HG02870 (cell line): Measurements from ENCODE around the gene WIPF3.

Experiments
- ATAC-seq: cut with Tn5 transposase; IDR thresholded peaks from one replicate; pipeline ENCODE4 v1.9.1; 2021; ENCODE audit warnings: mild to moderate bottlenecking, moderate library complexity; ENCODE audit not compliant: unreplicated experiment

Gene WIPF3

DNA sequence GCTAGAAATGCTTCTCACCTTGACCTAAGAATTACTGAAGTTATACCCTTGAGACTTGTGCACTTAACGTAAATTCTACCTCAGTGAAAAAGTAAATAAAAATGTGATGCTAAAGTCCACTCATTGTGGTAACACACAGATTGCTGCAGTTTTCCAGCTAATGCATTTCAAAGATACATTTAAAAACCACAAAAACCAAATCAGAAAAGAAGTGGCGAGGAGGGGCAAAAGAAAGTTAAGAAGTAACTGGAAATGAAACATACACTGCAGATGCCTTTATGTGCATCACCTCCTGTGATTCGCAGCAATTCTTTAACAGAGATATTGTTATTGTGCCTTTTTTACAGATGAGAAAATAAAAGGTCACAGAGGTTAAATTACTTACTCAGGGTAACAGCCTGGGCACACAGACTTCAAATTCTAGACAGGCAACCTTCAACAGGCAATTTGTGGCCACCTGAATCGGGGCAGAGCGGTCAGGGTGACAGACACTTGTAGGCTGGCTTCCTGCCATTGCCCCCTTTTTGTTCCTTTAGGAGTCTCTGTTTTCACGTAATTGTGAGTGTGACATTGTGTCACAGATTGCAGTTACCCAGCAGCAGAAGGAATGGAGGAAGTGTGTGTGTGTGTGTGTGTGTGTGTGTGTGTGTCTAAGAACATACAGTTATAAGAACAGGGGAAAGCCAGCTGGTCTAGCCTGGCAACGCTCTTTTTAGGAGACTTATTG, 1.9 kb downstream of the WIPF3 start:
- ATAC-seq, result no peak

DNA sequence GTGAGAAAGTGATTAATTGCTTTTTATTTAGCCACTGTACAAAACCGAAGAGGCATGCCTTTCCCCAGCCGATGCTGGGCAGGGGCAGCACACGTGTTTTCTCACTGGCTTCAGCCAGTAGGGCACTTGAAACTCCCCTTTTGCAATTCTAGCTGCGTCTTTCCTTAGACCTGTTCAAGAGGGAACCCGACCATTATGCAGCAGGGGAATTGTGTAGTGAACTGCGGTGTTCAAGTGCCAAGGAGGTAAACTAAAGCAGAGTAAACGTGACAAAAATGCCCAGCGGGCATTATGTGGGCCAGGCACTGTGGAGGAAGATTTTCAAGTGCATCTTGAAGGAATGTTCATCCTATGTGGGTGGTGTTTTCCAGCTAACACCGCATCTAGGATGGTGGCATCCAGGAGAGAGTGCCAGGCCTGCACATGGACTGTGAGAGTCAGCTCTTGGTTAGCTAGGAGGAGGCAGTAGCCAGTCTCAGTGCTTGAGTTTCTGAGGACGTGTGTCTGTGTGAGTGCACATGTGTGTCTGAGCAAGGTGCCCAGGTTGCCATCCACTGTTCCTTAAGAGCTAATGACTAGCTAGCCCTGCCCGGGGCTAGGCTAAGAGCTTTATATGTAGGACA, 3.3 kb downstream of the WIPF3 start:
- ATAC-seq, result no peak

DNA sequence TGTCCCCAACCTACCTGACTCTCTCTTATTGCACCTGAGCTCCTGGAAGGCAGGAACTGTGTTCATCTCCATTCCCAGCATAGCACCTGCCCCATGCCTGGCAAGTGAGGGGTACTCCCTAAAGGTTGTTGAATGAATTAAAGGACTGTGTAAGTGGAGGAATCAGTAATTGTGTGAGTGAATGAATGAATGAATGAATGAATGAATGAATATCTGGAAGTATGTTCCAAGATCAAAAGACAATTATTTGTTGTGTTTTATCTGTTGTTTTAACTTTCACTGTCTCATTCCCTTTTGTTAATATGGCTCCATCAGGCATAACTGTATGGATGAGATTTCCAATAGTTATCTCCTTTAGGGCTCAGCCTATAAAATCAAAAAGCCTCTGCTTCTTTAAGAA, 4.0 kb downstream of the WIPF3 start:
- ATAC-seq, result no peak

DNA sequence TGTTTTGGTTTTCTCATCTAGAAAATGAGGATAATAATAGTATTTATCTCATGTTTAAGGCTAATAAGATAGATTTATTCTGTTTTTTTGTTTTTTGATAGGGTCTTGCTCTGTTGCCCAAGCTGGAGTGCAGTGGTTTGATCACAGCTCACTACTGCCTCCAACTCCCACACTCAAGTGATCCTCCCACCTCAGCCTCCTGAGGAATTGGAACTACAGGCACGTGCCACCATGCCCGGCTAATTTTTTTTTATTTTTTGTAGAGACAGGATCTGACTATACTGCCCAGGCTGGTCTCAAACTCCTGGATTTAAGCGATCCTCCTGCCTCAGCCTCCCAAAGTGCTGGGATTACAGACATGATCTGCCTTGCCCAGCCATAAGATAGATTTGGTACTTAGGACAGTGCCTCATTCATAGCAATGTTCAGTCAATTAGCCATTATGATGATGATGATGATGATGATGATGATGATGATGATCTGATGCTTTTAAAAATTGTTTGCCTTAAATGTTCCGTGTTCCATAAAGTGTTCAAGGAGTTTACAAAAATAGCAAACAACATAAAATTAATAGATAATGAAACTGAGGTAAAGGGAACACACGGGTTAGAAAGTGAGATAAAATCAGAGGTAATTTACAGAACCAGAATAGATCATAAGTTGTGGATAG, 4.6 kb downstream of the WIPF3 start:
- no peak for ATAC-seq

DNA sequence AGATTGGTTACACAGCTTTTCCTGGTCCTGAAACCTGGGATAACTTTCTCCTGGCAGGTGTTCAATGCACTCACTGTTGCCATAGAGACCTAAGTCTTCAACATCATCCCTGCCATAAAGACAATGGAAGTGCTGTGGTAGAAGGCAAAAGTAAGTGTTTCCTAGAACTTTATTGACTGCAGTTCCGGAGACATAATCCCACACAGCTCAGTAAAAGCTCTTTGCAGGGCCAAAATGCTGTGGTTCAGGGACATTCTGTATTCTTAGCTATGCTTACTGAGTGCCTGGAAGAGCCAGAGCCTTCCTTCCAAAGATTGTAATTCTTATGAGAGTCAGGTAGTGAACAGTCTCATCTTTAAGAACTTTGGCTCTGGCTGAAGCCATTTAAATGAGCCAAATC, 5.3 kb downstream of the WIPF3 start:
- no peak for ATAC-seq

DNA sequence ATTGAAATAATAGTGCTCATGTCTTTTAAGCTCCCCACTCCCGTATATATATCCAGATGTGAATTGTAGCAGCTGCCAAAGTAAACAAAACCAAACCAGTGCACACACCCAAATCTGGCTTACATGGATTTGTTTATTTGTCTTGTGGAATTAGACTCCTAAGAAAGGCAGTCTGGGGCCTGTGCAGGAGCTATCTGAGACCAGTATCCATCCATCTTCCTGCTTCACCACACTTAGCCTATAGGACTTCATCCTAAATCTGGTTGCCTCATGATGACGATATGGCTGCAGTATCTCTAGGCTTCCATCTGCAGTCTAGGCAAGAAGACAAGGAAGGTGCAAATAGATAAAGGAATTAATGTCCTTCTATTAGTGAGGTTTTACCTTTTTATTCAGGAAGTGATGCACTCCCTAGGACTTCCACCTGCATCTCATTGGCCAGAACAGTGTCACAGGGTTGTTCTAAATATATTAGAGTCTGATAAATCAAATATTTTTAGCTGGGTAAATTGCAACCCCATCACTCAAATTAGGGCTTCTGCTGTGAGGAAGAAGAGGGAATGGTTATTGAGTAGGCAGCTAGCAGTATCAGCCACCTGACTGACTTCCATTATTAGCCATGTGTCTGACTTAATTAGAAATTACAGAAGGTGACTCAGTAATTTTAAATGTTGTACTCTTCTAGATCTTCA, 6.0 kb downstream of the WIPF3 start:
- no peak for ATAC-seq

DNA sequence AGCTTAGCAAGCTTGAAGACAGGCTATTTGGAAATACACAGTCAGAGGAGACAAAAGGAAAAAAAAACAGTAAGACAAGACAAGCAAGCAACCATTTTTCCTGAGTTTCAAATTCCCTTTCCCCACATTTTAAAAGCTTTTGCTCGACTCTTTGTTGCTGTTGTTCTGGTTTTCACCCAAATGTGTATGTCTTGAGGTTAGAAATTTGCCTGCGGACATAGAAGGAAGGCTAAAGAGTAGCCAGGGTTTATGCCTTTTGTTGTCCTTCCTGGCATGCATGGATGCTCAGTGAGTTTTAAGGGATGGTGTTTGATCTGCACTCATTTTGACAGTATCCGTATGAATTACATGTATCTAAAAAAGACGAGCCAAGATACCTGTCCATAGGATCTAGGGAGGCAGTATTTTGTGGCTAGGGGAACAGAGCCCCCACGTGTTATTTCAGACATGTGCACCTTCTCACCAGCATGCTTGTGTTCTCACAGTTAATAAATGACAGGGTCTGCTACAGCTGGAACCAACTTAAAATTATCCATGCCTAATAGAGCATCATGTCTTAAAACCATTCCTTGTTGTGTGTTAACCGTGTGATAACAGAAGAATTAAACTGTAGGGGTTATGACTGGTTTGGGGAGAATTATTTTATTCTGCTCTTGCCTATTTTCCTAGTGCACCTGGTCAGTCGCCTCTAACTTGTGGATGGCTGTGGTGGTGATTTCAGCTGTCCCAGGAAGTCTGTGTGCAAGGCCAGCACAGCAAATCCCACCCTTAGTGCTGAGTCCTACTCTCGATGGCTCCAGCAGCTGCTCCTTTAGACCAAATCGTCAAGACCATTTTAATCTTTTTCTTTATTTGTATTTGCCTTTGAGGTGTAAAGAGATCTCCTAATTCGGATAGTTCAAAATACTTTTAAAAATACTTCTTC, 9.1 kb downstream of the WIPF3 start:
- ATAC-seq, result no peak

DNA sequence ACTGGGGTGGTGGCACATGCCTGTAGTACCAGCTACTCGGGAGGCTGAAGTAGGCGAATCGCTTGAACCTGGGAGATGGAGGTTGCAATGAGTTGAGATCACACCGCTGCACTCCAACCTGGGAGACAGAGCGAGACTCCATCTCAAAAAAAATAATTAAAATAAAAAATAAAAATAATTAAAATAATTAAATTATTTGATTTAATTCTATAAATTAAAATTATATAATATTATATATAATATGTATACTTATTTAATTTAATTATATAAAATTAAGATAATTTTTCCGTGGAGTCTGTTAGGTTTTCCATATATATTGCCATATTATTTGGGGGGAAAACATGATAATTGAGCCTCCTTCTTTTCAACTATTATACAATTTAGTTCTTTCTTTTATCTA, 12.0 kb downstream of the WIPF3 start:
- ATAC-seq, result no peak

DNA sequence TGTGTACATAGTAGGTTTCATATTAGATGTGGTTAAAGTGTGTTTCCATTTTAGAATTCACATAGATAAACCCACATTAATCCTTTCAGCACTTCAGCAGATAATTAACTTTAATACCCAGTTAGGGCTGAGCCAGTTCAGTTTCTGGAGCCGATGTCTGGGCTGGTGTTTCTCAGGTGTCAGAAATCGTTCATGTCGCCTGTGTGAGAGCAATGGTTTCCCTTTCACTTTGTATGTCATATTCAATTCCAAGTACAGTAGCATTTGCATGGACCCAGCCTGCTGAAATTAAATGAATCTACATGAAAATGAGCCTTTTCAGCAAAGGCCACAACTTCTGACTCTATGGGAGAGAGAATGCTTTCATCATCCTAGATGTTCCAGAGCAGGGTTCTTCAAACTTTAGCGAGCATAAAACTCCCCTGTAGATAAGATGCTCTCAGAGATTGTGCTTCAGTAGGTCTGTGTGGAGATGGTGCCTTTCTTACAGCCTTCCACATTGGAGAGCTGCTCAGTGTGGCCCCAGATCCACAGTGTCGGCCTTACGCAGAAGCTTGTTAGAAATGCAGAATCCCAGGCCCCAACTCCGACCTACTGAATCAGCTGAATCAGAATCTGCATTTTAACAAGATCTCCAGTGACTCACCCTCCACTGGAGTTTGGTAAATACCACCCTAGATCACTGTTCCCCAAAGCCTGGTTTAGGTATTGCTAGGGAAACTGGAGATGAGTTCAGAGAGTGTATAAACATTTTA, 19.6 kb downstream of the WIPF3 start:
- ATAC-seq, result peak; percentile 83

DNA sequence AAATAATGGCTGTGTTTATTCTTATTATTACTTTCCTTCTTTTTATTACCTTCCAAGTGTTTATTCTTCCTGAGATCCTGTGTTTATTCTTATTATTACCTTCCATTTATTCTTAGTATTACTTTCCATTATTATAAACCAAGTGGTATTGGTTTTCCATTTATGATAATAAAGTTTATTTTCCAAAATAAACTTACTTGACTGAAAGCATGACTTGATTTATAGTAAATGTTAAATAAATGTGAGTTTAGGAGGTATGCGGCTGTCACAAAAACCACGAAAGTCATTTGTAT, 20.2 kb downstream of the WIPF3 start:
- no peak for ATAC-seq

DNA sequence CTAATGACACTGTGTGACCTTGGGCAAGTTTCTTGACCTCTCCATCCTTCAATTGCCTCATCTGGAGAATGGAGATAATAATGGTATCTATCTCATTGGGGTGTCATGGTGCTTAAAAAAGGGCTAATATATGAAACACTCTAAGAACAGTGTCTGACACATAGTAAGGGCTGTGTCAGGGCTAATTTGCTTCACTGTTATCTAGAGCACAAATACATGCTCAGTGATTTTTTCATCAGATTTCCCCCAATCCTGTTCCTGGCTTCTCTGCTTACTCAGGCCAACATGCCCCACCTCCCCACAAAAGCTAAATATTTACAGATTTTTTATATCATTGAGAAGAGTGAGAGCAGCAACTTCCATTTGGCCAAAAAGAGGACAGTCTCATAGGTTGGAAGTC, 20.6 kb downstream of the WIPF3 start:
- no peak for ATAC-seq

DNA sequence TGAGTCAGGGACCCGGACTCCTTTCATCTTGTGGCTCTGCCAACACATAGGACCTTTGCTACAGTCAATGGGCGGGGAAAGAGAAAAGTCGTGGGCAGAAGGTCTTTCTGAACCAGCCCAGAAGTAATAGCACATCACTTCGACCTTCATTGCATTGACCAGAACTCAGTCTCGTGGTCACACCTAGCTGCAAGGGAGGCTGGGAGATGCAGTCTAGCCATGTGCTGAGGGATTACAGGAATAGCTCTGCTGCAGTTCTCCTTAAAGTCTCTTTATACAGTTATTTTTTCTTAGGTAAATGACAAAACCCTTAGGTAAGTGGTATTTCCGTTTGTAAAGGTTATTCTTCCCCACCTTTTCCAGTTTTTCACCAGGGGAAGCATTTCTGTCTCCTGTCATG, 25.4 kb downstream of the WIPF3 start:
- no peak for ATAC-seq

DNA sequence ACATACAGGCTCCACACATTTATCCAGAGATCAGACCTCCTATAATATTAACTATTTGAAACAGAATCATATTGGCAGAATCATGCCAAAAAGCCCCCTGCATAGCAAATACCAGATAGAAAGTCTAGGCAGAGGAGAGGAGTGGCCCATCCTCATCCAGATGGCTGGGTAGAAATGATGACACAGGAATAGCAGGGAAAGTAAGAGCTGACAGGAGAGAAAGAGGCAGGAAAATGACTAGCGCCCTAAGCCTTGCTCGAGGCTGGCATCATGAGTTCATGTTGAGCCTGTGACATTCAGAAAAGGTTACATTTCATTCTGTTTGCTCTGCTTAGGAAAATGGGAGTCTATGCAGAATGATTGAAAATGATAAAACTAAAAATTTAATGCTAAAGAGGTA, 27.6 kb downstream of the WIPF3 start:
- no peak for ATAC-seq

DNA sequence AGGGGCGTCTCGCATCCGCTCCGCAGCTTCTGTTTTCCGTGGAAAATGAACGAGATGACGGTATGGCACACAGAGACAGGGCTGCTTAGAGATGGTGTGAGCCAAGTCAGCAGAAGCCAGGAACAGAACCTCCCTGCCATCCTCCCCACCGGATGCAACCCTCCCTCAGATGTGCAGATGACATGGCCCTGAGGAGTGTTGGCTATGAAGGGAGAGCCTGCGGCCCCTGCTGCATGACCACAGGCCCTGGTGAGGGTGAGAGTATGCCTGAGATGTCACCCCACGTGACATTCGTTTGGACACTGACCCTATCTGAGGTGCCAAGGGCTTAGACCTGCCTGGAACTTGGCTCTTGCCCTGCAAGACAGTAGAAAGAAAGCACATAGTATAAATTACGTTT, 29.4 kb downstream of the WIPF3 start:
- no peak for ATAC-seq

DNA sequence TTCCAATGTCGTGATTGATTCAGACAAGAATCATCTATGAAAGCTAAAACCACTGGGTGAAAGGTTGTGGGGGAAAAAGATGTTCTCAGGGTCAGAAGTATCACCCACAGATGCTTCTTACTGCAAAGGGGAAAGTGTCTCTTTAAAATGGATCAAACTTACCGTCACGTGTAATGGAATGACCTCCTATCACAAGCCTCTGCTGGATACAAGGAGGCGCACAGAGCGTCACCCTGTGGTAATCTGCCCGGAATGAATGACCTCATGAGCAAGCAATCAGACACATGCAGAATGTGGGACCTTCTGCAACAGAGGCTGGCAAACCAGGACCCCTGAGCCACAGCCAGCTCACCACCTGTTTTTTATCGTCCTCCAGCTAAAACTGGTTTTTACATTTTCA, 33.0 kb downstream of the WIPF3 start:
- ATAC-seq, result no peak

DNA sequence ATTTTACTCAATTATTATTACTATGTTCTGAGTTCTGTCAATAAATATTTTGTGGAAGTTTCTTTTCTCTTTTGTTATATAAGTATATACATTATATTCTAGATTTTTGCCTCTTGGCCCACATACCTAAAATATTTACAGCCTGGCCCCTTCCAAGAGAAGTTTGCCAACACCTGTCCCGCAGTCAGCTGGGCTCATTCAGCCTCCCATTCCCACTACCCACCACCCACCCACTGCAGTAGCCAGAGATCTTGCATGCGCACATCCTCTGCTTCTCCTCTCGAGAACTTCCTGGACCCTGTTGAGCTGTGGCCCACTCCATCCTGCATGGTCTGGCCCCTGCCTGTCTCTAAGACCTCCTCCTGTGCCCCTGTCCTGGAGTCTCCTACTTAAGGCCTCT, 33.6 kb downstream of the WIPF3 start:
- ATAC-seq, result no peak

DNA sequence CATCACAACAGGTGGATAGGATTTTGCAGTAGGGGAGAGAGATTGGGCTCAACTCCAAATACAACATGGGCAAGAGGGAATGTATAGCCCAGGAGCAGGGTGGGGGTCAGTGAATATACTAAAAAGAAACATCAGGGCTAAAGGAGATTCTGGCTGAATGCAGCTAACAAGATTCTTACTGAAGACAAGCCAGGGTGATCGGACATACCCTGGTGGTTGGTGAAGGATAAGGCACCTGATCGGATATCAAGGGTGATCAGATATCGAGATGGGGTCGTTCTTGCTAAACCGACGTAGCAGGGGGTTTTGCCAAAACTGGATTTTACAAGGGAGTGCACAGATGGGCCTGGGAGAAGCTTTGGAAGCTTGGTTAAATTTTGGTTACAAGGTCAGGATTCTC, 34.4 kb downstream of the WIPF3 start:
- ATAC-seq, result no peak

DNA sequence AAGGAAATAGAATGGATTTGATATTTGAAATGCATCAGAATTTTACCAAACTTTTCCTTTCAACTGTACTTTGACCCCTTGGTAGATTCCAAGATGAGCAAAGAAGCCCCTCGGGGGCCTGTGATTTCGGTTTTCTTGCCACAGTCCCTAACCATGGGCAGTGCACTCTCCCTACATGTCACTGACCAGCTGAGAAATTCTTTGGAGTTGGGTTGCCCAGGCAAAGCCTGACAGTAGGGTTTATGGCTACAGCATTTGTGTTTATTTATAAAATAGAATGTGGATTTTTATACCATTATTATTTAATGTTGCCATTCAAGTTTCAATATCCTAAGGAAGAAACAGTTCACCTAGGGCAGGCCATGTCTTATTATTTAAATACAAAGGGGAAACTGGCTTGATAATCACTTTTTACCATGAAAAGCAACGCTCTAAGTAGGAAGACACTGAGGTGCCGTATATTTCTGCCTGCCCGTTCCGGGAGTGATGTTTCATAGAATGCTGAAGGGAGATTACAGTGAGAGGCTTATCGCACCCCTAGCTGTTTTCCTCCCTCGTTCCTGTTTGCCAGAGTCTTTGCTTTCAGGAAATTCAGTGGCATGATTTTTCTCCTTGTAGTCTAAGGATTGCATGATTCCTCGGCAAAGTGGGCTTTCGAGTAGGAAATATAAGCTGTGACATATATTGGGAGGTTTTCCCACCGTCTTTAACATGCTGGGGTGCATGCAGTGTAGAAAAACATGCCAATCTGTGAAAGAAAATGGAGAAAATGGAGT, 35.8 kb downstream of the WIPF3 start:
- no peak for ATAC-seq

DNA sequence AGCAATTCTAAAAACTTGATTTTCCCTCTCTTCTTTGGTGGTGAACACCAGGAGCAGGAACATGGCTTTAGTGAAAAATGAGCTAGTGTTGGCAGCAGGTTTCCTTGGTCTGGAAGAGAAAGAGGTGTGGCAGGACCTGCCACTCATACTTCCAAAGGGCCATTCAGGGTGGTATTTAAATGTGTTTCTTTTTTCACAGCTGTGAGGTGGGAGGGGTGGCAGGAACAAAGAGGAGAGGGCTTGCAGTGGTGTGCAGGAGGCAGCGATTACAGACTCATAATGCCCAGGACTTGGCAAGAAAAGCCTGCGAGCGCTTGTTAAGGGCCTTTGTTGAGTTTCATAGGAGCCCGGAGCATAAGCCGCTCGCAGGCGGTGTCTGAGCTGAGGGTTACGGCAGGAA, 36.8 kb downstream of the WIPF3 start:
- ATAC-seq, result no peak

DNA sequence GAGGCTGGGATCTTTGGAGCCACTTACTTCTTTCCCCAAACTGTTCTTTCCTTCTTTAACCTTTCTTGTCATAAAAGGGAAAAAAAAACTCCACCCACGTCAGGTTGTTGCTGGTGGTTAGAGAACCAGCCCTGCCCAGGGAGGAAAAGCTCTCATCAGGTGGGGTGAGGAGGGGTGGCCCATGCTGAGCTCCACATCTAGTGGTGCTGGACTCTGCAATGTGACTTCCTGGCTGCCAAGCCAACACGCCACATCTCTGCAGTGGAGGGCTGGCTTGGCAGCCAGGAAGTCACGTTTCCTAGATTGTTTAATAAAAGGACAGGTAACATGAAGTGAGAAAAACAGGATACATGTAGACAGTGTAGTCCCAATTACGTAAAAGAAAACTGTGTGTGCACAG, 37.4 kb downstream of the WIPF3 start:
- ATAC-seq, result no peak
